Measurements from ENCODE around the gene GJC1.
A peak's percentile ranks its signal among the peaks of the same experiment; 100 is the strongest.
"Not testable (repeated sequence)": the region's sequence is repeated elsewhere in the genome, so short reads cannot be mapped to it uniquely, and the experiment has no call there.

GJC1 gene

DNA sequence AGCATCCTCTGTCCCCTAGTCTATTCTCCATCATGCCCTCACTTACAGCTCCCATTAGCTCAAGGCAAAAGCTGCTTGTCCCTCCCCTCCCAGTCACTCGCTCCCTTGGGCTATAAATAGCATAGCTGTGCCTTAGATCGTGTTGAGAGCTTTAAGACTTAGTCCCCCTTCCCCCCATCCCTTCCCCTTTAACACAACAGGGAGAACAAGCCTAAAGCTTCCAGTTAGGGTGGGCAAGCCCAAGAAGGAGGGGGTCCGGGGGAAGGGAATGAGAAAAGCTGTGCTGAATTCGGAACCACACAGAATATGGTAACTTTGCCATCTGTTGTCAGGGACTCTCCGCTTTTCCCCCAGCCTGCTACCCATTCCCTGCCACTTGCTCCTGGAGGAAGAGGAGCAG is 12.7 kb upstream of the GJC1 start:
- DNase-seq = no peak

DNA sequence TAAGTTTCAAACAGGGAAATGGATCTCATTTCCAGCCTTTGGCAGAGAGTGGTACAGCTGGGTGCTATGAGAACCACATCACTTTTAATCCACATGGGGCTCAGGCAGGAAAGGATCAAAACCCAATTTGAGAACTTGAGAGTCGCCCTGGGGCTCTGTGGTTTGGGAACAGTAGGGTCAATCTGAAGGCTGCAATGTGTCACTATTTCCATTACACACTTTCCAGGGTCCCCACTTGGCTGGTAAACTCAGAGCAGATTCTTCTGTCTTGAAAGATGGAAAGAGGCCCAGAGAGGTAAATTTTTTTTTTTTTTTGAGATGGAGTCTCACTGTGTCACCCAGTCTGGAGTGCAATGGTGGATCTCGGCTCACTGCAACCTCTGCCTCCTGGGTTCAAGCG is 10.8 kb upstream of the GJC1 start:
- DNase-seq = no peak

DNA sequence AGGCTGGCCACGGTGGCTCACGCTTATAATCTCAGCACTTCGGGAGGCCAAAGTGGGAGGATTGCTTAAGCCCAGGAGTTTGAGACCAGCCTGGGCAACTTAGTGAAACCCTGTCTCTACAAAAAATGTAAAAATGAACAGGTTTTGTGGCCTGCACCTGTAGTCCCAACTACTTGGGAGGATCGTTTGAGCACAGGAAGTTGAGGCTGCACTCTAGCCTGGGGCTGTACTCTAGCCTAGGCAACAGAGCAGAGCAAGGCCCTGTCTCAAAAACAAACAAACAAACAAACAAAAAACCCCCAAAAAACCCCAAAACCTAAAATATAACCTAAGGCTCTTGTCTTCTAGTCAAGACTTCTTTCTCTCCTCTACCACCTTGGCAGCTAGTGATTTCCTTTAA is 10.2 kb upstream of the GJC1 start:
- no peak for DNase-seq

GRCh38 chr17:44837196-44837595 is 7.1 kb upstream of the GJC1 start:
- no peak for DNase-seq

- DNase-seq = no peak
These were observed 2.7 kb upstream of the GJC1 start for GRCh38 chr17:44832805-44833204.

DNA sequence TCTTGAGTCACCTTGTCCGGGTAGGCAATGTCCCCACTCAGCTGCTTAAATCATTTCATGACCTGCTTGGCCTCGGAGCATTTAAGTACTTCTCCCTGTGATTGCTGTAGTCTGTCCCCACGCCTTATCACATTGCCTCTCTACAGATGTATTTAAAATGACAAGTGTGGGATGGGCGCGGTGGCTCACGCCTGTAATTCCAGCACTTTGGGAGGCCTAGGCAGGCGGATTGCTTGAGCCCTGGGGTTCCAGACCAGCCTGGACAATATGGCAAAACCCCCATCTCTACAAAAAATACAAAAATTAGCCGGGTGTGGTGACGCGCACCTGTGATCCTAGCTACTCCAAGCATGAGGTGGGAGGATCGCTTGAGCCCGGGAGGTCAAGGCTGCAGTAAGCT is 1.3 kb upstream of the GJC1 start:
- DNase-seq = no peak

- no peak for DNase-seq
These were observed 537 bp upstream of the GJC1 start for GRCh38 chr17:44830359-44831288.

DNA sequence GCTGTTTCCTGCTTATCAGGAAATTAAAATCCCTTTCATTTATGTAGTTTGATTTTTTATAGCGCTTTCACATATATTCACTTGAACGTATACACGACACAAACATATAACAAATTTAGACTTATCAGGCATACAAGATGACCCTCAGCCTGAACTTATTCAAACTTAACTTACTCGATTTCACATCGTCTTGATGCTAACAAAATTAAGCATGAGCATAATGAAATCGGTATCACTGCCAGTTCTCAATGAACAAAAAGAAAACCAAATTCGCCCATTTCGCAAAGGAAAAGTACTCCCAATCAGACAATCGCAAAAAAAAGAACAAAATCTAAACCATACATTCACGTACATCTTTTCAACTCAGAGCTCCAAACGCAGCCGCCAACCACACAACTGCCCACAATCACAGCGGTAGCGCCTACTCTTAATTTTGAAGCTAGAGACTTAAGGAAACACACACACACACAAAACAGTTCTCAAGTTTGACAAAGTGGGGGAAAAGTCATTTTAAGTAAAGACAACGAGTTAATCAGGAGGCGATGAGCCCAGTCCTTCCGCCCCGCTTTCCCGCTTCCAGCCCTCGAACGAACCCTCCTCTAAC is 1.1 kb downstream of the GJC1 start:
- no peak for DNase-seq

- DNase-seq = no peak
These were observed 2.2 kb downstream of the GJC1 start for GRCh38 chr17:44827863-44828262.

DNA sequence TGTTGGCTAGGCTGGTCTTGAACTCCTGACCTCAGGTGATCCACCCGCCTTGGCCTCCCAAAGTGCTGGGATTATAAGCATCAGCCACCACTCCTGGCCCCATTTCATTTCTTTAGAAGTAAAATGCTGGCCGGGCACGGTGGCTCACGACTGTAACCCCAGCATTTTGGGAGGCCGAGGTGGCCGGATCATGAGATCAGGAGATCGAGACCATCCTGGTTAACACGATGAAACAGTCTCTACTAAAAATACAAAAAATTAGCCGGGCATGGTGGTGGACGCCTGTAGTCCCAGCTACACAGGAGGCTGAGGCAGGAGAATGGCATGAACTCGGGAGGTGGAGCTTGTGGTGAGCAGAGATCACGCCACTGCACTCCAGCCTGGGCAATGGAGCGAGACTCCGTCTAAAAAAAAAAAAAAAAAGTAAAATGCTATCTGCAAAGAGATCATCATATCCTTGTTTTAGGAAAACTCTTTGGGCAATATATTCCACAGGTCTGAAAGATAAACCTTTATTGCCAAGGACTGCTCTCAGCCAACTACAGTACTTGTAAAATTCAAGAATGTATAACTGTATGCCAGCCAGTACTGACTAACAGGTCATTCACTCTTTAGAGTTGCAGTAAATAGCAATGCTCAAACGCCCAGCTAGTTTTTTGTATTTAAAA is 3.8 kb downstream of the GJC1 start:
- no peak for DNase-seq

GRCh38 chr17:44825236-44825635 is 4.9 kb downstream of the GJC1 start:
- not testable (repeated sequence) for DNase-seq

DNA sequence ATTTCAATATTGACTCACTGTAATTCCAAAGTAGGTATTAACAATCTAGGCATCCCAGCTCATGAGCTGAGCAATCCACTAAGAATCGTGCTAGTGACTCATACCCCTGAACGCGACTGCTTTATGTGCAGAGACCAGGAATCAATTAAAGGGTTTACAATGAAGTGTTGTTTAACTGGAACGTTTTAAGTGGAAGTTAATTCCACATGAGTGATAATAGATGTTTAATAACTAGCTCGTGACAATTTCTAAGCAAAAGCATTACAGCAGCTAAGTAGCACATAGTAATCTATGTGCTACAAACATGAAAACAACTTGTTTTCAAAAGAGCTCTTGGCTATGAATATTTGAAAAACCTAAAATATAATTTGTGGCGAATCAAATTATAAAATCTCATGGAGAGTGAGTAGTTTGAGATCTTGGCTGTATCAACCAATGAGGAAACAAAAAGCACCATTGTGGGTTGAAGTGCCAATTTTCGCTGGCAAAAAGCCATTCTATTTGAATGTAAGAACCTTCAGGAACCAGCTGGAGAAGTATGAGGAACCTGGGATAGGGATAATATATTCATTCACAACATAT is 9.4 kb downstream of the GJC1 start:
- DNase-seq = peak; percentile 62

- not testable (repeated sequence) for DNase-seq
These were observed 11.6 kb downstream of the GJC1 start for GRCh38 chr17:44818508-44818907.

- no peak for DNase-seq
These were observed 17.8 kb downstream of the GJC1 start for GRCh38 chr17:44812263-44812662.

DNA sequence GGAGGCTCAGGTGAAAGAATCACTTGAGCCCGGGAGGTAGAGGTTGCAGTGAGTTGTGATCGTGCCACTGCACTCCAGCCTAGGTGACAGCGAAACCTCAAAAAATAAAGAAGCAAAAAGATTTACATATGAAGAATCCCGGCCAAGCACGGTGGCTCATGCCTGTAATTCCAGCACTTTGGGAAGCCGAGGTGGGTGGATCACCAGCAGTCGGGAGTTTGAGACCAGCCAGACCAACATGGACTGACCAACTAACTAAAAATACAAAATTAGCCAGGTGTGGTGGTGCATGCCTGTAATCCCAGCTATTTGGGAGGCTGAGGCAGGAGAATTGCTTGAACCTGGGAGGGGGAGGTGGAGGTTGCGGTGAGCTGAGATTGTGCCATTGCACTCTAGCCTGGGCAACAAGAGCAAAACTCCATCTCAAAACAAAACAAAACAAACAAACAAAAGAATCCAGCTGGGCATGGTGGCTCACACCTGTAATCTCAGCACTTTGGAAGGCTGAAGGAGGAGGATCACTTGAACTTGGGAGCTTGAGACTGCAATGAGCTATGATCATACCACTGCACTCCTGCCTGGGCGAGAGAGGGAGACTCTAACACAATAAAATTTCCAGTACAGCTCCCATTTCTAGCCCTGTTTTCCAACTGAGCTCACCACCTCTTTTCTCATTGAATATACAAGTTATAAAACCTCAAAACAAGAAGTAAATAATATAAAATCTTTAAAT is 21.3 kb downstream of the GJC1 start:
- DNase-seq = not testable (repeated sequence)

- DNase-seq = no peak
These were observed 21.9 kb downstream of the GJC1 start for GRCh38 chr17:44808156-44808555.

DNA sequence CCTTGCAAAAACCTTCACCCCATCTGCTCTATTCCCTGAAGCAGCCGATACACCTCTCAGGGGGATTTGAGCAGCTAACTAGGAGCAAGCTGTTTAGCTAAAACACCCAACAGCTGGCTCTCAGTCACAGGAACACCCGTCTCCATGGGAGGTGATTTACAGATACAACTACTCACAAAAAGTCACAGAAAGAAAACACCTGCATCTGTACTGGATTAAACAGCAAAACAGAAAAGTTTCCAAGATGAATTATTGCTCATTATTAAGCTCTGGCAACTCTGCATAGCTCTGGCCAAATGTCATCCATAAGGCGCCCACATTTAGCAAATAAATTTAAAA is 22.3 kb downstream of the GJC1 start:
- no peak for DNase-seq

DNA sequence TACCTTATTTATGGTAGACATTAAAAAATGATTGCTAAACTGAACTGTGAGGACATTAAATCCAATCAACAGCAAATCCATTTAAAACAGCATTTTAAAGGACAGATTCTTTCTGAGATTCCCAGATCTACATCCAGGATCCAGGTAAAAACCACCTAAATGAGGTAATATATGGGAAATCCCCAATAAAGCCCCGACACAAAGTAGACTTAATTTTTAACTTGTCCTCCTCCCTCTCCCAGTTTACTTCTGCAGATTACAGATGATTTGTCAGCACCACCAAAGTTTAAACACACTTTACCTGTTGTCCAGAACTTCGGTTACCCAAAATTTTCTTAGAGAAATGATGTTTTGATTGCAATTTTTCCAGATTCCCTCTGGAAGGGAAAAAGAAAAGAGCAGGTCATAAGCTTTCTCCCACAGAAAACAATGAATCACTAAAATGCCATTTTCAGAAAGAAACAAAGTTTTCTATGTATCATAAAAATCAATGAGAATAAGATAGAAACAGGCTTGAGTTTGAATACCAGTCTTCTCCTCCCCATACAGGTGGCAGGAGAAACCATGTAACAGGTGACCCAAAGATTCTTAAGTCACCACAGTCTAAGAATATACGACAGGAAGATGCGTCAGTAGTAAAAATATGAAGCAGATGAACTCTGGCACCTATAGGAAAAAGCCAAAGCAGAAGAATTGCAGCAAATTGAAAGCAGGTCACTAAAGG is 22.8 kb downstream of the GJC1 start:
- DNase-seq = no peak

GRCh38 chr17:44804302-44805089 is 25.6 kb downstream of the GJC1 start:
- no peak for DNase-seq

DNA sequence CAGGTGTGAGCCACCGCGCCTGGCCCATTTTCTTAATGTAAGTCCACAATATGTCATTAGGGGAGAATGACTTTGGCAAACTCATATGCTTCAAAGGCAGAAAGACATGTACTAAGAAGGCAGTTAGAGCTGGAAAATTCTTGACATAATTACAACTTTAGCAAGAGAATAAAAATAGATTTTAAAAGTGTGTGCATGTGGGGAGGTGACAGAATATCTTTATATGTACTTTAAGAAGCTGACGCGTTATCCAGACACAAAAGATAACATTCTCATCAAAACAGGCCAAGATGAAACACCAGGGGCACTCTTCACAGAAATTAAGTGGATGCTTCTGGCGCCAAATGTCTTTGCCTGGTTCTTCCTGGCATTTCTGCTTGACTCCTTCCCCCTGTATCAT is 28.2 kb downstream of the GJC1 start:
- no peak for DNase-seq

DNA sequence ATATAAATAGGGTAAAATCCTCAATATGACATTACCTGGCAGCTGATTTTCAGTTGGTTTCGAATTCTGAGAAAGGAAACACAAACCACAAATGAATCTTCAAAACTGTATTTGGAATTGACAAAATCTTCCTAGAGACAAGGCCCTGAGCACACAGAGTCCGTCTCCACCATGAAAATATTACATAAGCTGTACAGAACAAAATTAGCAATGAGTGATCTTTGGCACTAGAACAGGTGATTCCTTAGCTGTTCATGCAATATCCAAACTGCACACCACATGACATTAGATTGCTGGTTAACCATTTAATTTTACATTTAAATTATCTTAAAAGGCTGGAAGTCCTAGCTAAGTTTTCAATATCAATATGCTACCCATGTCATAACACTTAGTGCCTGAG is 31.7 kb downstream of the GJC1 start:
- no peak for DNase-seq

Data from NCI-H187 treated with DMSO at 0.1 percent for 48 hours (cell line).